ENCODE data around the gene ADAM10. TPM values are rescaled to one million over a fixed set of nuclear protein-coding genes. Genes with fewer than 3 reads are reported as not detected.

Gene ADAM10
- total RNA-seq, 6 experiments from 2014 or later = 155 to 227 (median 196) TPM

DNA sequence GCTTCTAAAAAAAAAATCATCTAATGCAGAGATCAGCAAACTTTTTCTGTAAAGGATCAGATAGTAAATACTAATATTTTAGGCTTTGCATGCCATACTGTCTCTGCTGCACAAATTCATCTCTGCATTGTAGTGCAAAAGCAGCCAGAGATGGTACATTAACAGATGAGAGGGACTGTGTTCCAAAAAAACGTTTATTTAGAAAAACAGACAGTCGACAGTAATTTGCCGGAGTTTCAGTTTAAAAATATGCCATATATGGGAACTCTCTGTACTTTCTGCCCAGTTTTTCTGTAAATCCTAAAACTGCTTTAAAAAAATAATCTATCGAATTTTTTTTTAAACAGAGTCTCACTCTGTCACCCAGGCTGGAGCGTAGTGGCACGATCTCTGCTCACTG lies 35.8 kb upstream of the ADAM10 start:
- H3K27ac Mint-ChIP-seq = no peak overlapping the region
- peaks cover 8% of the 10 kb centered on the region for H3K36me3 Mint-ChIP-seq (ENCODE audit: low read depth)
- peaks cover 14% of the 10 kb centered on the region for H3K4me1 Mint-ChIP-seq (ENCODE audit: low read depth)
- TF ChIP-seq, protein P1, sequence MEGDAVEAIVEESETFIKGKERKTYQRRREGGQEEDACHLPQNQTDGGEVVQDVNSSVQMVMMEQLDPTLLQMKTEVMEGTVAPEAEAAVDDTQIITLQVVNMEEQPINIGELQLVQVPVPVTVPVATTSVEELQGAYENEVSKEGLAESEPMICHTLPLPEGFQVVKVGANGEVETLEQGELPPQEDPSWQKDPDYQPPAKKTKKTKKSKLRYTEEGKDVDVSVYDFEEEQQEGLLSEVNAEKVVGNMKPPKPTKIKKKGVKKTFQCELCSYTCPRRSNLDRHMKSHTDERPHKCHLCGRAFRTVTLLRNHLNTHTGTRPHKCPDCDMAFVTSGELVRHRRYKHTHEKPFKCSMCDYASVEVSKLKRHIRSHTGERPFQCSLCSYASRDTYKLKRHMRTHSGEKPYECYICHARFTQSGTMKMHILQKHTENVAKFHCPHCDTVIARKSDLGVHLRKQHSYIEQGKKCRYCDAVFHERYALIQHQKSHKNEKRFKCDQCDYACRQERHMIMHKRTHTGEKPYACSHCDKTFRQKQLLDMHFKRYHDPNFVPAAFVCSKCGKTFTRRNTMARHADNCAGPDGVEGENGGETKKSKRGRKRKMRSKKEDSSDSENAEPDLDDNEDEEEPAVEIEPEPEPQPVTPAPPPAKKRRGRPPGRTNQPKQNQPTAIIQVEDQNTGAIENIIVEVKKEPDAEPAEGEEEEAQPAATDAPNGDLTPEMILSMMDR (IDR thresholded peaks at IDR 0.05) = no peak
- DNase-seq = no peak
- H3K9me3 Mint-ChIP-seq = no peaks in the 10 kb centered on the region
- peak overlapping the region; percentile 57 for H3K4me3 Mint-ChIP-seq
- no peaks in the 10 kb centered on the region for H3K27me3 Mint-ChIP-seq (ENCODE audit: insufficient read depth)

DNA sequence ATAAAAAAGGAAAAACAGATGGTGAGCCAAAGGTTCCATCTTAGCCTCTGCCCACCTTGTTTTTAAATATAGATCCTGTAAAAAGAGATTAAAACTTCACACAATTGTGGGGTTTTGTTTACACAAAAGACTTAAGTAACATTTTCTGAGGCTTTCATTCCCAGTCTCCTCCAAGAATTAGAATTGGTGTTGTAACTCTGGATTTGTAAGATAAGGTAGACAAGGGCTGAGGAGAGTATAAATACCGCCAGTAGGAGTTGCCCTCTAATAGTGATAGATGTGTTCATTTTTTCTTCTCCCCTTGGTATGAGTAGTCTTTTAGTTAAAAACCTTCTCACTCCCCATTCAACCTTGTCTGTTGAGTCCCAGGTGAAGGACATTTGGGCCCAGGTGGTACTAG lies 30.0 kb upstream of the ADAM10 start:
- Mint-ChIP-seq H3K36me3 (ENCODE audit: low read depth) (peaks cover 12% of the 10 kb centered on the region; the same call in 1 of the 2 replicates), H3K4me1 (ENCODE audit: low read depth) (peaks cover 6% of the 10 kb centered on the region), H3K27me3 (ENCODE audit: insufficient read depth) (no peaks in the 10 kb centered on the region), H3K4me3 (no peak overlapping the region), H3K27ac (no peak overlapping the region), H3K9me3 (no peaks in the 10 kb centered on the region)
- DNase-seq = no peak
- TF ChIP-seq, protein P1 (IDR thresholded peaks at IDR 0.05) = no peak

DNA sequence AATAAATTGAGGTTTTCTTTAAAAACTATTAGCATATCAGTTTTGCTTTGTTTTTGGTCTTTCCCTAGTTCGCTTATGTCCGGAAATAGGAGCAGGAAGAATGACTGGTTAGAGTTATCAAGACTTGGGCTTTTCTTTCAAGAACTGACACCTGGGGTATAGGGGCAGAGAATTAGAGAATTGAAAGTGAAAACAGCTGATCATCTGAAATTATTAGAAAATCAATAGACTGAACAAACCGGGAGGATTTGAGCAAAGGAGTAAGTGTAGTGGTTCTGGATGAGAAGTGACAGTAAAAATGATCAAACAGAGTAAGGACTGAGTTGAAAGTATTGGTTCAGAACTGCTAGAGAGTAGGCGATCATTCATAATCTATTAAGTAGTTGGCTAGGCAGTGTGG lies 27.6 kb upstream of the ADAM10 start:
- H3K9me3 Mint-ChIP-seq = no peaks in the 10 kb centered on the region
- TF ChIP-seq, protein P1 (IDR thresholded peaks at IDR 0.05) = no peak
- H3K4me3 Mint-ChIP-seq = no peak overlapping the region
- peaks cover 12% of the 10 kb centered on the region for H3K36me3 Mint-ChIP-seq (ENCODE audit: low read depth)
- H3K27ac Mint-ChIP-seq = no peak overlapping the region
- H3K27me3 Mint-ChIP-seq (ENCODE audit: insufficient read depth) = no peaks in the 10 kb centered on the region
- DNase-seq = no peak
- H3K4me1 Mint-ChIP-seq (ENCODE audit: low read depth) = peaks cover 6% of the 10 kb centered on the region

DNA sequence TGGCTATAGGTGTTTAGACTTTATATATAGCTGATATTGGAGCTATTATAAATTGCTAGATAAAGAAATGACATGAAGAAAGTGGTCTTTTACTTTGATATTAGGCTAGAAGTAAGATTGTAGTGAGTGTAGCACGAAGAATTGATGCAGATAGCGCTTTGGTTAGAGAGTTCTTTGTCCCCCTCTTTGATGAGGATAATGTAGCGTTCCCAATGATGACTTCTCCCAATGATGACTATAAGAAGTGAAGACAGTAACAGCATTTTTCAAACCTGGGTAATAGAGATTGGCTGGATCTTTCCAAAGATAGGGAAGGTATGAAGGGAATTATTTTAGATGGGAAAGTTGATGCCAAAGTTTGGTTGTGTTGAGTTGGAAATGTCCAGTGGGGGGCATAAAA lies 25.9 kb upstream of the ADAM10 start:
- H3K9me3 Mint-ChIP-seq = no peaks in the 10 kb centered on the region
- H3K27me3 Mint-ChIP-seq (ENCODE audit: insufficient read depth) = no peaks in the 10 kb centered on the region
- H3K36me3 Mint-ChIP-seq (ENCODE audit: low read depth) = peaks cover 12% of the 10 kb centered on the region

DNA sequence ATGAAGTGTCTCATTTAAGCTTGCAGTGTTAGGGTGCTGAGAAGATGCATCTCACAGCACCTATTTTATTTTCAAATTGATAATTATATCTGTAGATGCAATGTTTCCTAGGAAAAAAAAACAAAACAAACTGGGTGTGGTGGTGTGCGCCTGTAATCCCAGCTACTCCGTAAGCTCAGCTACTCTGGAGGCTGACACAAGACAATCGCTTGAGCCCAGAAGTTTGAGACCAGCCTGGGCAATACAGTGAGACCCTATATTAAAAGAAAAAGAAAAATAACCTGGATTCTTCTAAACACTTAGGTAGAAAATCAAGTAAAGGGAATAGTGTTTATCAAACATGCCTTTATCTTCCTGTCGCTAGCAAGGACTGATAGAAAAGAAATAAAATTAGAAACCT lies 23.5 kb upstream of the ADAM10 start:
- no peak for DNase-seq
- Mint-ChIP-seq H3K9me3 (no peaks in the 10 kb centered on the region), H3K27ac (no peak overlapping the region)

More for the DNA sequence above, 25.9 kb upstream of the ADAM10 start:
- TF ChIP-seq, protein P1 (IDR thresholded peaks at IDR 0.05) = no peak
- no peak for DNase-seq
- H3K27ac Mint-ChIP-seq = no peak overlapping the region
- H3K4me1 Mint-ChIP-seq (ENCODE audit: low read depth) = peaks cover 7% of the 10 kb centered on the region
- no peak overlapping the region for H3K4me3 Mint-ChIP-seq

More for the DNA sequence above, 23.5 kb upstream of the ADAM10 start:
- Mint-ChIP-seq H3K36me3 (ENCODE audit: low read depth) (peaks cover 5% of the 10 kb centered on the region; the same call in 1 of the 2 replicates), H3K4me3 (no peak overlapping the region), H3K4me1 (ENCODE audit: low read depth) (peaks cover 12% of the 10 kb centered on the region), H3K27me3 (ENCODE audit: insufficient read depth) (no peaks in the 10 kb centered on the region)
- TF ChIP-seq, protein P1 (IDR thresholded peaks at IDR 0.05) = no peak
